Hindlimb muscle (tissue), 1 donor: ENCODE data around the gene MCU. TPM values are rescaled to one million over a fixed set of nuclear protein-coding genes. Genes with fewer than 3 reads are reported as not detected.
"Not testable (repeated sequence)": the region's sequence is repeated elsewhere in the genome, so short reads cannot be mapped to it uniquely, and the experiment has no call there.

Source experiments
- DNase-seq: peaks from one replicate; pipeline ENCODE4 v3.0.0-alpha.2; 2013
- polyA plus RNA-seq: library from polyadenylated mRNA; unstranded; fragments of 120-200 nt; gene quantifications from one replicate; pipeline ENCODE4 v1.2.1, GENCODE V29; 2013; ENCODE audit not compliant: insufficient read length

Gene MCU
- polyA plus RNA-seq, 1 donor, result 121 TPM

- no peak for DNase-seq
These were observed 72.2 kb downstream of the MCU start for GRCh38 chr10:72764151-72764550.

- DNase-seq, result no peak
These were observed 73.3 kb downstream of the MCU start for GRCh38 chr10:72765051-72765745.

- DNase-seq, result not testable (repeated sequence)
These were observed 79.3 kb downstream of the MCU start for GRCh38 chr10:72771195-72771594.

DNA sequence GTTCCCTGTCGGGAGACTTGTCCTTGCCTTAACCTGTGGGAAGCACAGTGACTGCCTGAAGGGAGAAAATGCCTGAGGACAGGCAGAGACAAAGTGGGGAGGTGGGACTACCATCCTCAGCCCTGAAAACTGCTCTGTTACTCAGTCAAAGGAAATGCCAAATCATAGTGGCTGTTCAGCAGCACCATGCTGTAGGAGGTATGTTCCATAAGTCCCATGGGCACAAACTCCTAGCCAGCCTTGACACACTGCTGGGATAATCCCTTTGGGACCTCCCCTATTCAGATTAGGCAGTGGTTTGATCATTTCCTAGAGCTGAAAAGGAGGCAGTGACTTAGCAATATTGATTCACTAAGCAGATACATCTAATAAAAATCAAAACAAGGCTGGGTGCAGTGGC lies 80.1 kb downstream of the MCU start:
- no peak for DNase-seq

GRCh38 chr10:72779874-72780273 lies 87.9 kb downstream of the MCU start:
- DNase-seq, result no peak

DNA sequence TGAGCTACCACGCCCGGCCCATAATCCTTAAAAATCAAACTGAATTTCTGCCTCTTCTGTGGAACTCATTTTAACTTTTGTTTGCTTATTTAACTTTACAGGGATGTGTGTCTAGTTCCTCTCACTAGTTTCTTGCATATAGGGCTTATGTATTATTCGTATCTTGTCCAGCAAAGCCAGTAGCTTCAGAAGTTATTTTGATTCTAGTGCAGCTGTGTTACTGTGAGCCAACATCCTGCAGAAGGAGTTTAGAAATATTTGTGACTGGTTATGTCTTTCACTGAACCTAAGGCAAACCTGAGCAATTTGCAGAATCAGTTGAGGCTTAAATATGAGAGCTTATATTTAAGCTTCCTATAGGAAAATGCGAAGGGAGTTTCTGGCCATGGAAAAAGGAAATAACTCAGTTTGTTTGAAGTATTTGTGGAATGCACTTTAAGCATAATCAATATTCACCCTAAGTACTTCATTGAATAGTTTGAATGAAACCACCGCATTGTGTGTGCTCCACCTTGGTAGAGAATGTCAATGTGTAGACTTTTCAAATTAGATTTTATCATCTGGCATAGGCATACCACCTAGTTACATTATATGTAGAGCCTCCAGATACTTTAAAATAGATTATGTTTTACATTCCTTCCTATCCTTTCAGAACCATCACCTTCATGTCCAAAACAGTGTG lies 90.8 kb downstream of the MCU start:
- DNase-seq, result no peak

DNA sequence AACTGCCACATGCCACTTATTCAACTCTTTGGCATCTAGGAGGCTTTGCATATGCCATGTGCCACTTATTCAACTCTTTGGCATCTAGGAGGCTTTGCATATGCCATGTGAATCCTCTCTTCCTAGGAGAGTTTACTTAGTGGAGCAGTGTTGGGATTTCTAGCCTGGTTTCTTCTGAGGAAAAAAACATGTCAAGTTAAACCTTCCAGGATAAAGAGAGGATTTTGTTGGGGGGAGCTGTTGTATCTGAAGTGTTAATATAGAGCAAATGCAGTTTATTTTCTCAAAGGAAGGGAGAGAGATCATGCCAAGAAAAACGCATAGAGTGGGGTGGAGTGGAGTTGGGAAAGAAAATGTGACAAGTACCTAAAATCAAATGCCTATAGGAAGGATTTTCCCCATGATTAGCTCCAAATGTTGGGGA lies 91.5 kb downstream of the MCU start:
- no peak for DNase-seq

DNA sequence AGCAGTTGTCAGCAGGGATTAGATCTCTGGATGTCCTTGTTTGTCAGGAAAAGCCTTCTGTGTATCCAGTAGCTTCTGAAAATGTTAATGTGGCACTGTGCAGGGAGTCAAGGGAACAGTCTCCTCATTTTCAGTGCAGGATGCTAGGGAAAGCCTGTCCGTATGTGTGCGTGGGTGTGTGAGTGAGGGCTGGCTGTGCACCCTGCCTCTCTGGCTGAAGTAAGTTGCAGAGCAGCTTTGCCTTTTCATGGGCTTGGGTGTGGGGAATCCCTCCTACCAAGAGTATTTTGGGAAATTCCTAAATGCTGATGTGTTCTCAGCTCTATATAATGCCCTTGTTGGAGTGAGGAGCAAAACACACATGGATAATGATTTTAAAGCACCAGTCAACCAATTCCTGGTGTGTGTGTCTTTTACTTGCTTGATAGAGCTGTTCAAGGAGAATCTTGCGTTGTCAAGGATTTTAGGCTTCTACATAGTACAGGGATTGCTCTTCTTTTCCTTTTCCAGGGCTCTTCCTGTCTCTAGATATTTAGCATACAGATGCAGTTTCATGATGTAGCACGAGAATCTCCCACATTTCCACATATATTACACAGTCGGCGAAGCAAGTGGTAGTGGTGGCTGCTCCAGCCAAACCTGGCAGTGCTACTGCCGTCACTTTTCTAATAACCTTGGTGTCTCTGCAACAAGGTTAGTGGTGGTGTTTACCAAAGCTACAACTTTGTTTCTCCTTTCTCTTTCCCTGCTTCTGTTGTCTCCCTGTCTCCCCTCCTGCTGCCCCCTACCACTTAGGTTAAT lies 92.8 kb downstream of the MCU start:
- DNase-seq, result peak; percentile 85

DNA sequence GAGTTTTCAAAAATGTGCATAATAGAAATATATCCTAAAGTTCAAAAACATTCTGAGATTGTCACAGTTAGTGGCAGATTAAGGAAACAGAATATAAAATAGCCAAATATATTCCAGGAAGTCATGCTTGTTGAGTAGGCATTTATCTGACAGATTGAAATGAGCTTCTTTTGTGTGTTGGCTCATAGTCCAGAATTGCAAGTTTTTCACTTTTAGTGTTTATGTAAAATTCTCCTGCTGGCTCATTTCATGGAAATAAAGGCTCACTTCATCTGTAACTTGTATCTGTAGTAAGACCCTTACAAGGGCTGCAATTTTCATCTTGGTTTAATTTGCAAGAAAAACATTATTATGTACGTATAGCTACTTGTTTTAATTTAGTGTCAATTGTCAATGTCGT lies 93.5 kb downstream of the MCU start:
- DNase-seq, result peak; percentile 46

DNA sequence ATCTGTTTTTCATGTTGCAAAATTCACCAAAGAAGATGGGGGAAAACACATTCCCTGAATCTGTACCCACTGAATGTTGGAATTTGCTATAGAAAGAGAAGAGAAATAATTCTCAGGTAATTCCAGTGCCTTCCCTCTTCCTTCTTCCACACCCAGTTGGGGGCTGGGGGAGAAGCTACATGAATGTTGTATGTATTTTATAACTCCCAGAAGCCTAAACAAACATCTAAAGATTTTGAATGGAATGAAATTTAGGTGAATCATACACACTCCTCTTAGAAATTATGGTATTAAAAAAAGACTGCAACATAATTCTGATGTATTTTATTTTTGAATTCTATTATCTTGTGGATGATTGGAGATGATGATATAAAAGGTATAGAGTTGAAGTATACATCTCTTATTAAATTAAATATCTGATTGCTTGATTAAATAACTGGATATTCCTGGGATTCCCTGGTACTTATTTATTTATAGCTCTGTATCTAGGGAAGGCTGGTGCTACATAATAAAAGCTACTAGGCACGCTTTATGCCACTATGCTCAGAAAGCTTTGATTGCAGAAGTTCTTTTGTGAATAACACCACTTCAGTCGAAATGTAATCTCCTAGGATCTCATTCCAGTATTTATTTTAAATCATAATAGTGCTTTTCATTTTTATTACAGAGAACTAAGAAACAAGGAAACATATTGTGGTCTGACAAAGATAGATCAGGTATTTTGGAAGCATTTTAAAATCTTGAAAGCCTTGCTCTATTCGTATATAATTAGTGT lies 98.5 kb downstream of the MCU start:
- no peak for DNase-seq

DNA sequence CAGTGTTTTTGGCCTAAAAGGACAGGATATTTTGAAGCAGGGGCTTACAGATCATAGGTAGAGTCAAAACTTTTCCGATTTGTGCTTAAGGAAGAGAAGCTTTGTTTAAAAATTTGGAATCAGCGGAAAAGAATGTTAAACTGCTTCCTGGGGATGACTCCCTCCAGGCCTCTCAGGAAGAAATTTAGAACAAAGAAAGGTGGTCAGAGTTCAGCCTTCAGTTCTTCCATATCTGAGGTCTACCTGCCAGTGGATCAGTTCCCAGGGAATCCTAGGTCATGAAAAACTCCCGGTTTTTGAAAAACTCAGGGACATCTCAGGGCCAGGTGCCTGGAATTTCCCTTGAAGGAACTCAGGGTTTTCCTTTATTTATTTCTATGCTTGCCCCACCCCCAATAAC lies 100.3 kb downstream of the MCU start:
- DNase-seq, result no peak

- no peak for DNase-seq
These were observed 101.8 kb downstream of the MCU start for GRCh38 chr10:72793752-72794151.

- no peak for DNase-seq
These were observed 102.3 kb downstream of the MCU start for GRCh38 chr10:72794260-72794659.

- no peak for DNase-seq
These were observed 104.1 kb downstream of the MCU start for GRCh38 chr10:72796042-72796441.

DNA sequence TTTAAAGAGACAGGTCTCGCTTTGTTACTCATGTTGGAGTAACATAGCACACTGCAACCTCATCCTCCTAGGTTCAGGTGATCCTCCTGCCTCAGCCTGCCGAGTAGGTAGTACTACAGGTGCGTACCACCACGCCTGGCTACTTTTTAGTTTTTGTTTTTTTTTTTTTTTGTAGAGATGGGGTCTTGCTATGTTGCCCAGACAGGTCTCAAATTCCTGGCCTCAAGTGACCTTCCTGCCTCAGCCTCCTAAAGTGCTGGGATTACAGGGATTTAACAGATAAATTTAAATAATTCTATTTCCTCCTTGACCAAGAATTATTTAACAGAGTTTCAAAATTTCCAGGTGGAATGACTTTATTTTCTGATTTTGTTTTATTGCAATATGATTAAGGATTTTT lies 104.6 kb downstream of the MCU start:
- no peak for DNase-seq

DNA sequence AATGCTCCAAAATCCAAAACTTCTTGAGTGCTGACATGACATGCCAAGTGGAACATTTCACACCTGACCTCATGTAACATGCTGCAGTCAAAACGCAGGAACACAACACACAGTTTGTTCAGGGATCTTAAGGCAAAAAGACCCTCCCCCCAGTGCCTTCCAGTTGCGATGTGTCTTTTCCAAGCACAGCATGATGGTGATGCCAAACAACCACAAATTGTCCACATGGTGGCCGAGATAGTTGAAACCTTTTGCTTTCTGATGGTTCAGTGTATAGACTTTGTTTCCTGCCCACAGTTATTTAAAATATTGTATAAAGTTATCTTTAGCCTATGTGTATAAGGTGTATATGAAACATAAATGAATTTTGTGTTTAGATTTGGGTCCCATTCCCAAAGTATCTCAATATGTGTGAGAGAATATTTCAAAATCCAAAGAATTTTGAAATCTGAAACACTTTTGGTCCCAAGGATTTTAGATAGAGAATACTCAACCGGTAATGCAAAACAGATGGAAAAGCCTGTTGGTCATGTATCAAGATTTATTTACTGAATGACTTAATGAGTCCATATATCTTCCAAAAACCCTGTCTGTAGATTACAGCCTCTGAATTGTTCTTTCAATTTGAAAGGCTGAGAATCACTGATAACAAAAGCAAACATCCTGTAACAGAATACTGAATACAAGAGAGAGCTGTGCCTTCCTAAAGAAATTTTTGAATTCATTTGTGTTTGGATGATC lies 108.2 kb downstream of the MCU start:
- no peak for DNase-seq

GRCh38 chr10:72800741-72801092 lies 108.8 kb downstream of the MCU start:
- DNase-seq, result no peak

- DNase-seq, result no peak
These were observed 109.4 kb downstream of the MCU start for GRCh38 chr10:72801263-72801868.

GRCh38 chr10:72802332-72802731 lies 110.4 kb downstream of the MCU start:
- DNase-seq, result no peak

DNA sequence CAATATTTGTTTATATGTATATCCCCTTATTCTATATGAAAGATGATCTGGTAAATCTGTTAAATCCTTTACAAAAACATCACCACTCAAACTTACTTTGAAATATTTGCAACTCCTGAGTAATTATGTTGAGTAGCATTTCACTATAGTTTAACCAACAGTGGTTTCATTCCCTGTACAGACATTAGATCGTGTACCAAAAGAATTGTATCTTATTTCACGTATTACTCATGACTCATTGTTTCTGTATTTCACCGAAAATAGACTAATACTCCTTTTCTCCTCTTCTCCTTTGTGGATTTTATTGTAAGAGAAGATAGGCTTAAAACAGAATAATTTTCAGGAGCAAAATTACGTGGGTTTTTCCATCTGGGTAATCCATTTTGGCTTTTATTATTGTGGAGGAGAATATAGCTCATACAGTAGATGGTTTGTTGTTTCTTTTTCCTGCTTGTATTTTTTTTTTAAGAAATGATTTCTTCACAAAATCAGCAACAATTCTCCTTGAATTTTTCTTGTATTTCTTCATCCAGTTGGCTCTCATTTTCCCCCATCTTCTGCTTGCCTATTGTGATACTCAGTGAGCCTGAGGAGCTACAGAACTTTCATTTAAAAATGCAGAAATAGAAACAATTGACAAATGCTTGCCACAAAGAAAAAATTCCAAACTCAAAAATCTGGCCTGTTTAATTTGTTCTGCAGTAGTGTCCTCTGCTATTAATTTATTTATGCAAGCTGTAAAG lies 111.0 kb downstream of the MCU start:
- peak; percentile 58 for DNase-seq

DNA sequence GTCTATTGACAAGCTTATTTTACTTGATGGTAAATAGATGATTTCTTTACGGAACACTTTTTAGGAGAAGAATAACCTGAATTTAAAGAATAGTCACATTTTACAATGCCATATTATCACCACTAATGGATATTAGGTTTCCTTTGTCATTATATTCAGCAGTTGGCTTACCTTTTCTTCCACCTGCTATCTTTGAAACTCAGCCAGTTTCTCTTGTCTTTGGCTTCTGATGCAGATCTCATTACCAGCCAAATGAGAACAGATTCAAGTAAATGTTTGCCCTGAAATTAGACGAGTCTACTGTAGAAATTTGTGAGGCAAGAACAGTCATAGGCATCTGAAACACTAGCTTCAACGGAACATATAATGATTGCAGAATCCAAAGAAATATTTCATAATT lies 116.1 kb downstream of the MCU start:
- DNase-seq, result no peak
